ENCODE results near the gene ACOT11. TPM values are rescaled to one million over a fixed set of nuclear protein-coding genes. Genes with fewer than 3 reads are reported as not detected.

ACOT11 gene
- total and polyA plus RNA-seq, 12 donors: 25.8 to 77.2 (median 54.7) TPM

DNA sequence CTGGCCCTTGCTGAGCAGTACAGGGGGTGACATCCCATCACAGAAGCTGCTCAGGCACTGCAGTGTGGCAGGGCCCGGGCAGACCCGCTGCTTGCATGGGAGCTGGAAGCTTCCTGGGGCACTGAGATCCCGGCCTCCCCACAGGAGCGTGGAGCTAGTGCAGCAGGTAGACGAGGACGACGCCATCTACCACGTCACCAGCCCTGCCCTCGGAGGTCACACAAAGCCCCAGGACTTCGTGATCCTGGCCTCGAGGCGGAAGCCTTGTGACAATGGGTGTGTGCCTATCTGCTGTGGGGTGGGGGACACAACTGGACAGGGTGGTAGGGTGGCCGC lies 58.9 kb downstream of the ACOT11 start:
- Histone ChIP-seq H3K27ac (no peak overlapping the region), H3K4me1 (peaks cover 0 to 5% (median 0%) of the 10 kb centered on the region in 9 donors), H3K4me3 (no peak overlapping the region), H3K9me3 (no peaks in the 10 kb centered on the region), H3K36me3 (peaks cover 0 to 62% (median 8%) of the 10 kb centered on the region in 9 donors), H3K27me3 (no peaks in the 10 kb centered on the region)
- ATAC-seq: no peak
- WGBS, 2 donors: 87 to 88% methylated on average over 13 of the region's 13 CpGs
- intact Hi-C loops (cut with DNase I): no loop called here
- TF ChIP-seq, protein P1, sequence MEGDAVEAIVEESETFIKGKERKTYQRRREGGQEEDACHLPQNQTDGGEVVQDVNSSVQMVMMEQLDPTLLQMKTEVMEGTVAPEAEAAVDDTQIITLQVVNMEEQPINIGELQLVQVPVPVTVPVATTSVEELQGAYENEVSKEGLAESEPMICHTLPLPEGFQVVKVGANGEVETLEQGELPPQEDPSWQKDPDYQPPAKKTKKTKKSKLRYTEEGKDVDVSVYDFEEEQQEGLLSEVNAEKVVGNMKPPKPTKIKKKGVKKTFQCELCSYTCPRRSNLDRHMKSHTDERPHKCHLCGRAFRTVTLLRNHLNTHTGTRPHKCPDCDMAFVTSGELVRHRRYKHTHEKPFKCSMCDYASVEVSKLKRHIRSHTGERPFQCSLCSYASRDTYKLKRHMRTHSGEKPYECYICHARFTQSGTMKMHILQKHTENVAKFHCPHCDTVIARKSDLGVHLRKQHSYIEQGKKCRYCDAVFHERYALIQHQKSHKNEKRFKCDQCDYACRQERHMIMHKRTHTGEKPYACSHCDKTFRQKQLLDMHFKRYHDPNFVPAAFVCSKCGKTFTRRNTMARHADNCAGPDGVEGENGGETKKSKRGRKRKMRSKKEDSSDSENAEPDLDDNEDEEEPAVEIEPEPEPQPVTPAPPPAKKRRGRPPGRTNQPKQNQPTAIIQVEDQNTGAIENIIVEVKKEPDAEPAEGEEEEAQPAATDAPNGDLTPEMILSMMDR (IDR thresholded peaks at IDR 0.05): no peak
- no peak for DNase-seq

DNA sequence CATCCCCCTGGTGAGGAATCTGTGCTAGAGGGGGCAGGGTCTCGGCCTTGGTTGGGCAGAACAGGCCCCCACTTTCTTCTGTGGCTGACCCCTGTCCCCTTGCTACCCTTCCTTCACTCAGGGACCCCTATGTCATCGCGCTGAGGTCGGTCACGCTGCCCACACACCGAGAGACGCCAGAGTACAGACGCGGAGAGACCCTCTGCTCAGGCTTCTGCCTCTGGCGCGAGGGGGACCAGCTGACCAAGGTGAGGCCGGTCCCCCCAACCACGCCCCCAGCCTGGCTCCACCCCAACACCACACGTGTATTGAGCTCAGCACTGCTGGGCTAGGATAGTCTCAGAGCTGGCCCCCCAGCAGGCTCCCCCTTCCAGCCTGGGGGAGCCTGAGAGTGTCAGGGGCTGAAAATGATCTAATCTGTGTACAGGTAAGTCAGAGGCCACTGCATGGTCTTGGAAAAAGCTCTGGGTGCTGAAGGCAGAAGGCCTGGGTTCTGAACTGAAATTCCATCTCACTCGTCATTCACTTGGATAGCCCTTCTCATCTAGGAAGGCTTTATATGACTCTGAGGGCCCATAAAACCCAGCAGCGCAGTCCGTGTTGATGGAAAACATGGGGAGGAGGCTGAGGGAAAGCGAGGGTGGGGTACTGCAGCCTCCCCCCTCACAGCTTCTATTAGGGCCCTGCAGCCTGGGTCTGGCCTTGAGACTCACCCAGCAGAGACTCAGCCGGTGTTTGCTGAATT lies 60.0 kb downstream of the ACOT11 start:
- no peak for DNase-seq
- Histone ChIP-seq H3K27me3 (no peaks in the 10 kb centered on the region), H3K27ac (no peak overlapping the region), H3K4me3 (no peak overlapping the region), H3K36me3 (peaks cover 0 to 53% (median 8%) of the 10 kb centered on the region in 9 donors), H3K9me3 (no peaks in the 10 kb centered on the region), H3K4me1 (peaks cover 0 to 9% (median 0%) of the 10 kb centered on the region in 9 donors)
- TF ChIP-seq, protein P1 (IDR thresholded peaks at IDR 0.05): no peak
- intact Hi-C loops (cut with DNase I): no loop called here
- 80 to 84% methylated on average over 19 of the region's 19 CpGs for WGBS, 2 donors
- no peak for ATAC-seq

DNA sequence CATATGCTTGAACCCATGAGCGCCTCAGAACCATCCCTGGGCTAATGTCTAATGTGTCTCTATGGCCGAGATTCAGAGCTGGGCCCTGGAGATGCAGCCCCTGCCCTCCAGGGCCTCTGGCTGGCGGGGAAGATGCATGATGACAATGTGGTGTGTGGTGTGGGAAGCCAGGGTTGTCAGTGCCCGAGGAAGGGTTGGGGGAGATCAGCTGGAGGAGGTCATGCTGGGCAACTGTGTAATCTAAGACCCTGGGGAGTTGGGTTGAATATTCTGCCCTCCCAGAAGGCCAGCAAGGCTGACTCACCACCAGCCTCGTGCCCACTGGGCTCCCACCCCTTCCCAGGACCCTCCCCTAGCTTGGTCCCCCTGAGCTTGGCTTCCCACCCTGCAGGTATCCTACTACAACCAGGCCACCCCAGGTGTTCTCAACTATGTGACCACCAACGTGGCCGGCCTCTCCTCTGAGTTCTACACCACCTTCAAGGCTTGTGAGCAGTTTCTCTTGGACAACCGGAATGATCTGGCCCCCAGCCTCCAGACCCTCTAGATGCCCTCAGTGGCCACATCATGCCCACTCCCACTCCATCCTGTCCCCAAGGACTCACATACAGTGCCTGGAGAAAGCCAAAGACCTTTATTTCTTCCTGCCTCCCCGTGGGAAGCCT lies 60.7 kb downstream of the ACOT11 start:
- intact Hi-C loops (cut with DNase I): no loop called here
- WGBS, 2 donors: 74 to 81% methylated on average over 8 to 9 of the region's 9 CpGs

DNA sequence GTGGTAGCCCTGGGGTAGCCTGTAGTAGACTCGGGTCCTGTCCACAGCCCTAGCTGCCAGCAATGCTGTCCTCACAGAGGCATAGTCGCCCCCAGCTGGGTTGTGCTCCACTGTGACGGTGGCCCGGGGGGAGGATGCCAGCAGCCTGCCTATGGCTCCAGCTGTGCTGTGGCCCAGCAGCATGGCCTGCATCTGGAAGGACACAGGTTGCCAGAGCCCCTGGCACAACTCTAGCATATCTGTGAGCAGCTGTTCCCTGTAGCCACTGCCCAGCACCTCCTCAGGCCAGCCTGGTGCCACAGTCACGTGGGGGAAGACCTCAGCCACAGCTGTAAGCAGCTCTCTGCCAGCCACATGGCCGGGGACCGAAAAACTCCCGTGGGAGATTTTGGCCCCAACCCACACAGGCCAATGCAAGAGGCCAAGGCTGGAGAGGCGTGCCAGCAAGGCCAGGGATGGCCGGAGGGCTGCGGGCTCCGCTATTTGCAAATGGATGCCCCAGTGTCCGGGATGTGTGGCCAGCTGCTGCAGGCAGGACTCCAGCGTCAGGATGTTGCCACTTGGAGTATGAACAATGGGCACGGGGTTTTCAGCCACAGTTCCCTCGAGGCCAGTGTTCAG lies 61.4 kb downstream of the ACOT11 start:
- ATAC-seq (peak in 6 of 8 donors; percentile 13 to 44 (median 22)), DNase-seq (no peak)
- WGBS, 2 donors: 52 to 61% methylated on average over 16 of the region's 16 CpGs
- TF ChIP-seq, protein P1 (IDR thresholded peaks at IDR 0.05): no peak
- peaks cover 0 to 44% (median 6%) of the 10 kb centered on the region in 9 donors for H3K36me3 ChIP-seq
- no peaks in the 10 kb centered on the region for H3K27me3 ChIP-seq
- H3K27ac ChIP-seq: no peak overlapping the region
- peaks cover 0 to 9% (median 0%) of the 10 kb centered on the region in 9 donors for H3K4me1 ChIP-seq
- no peaks in the 10 kb centered on the region for H3K9me3 ChIP-seq
- intact Hi-C loops (cut with DNase I): no loop called here
- no peak overlapping the region for H3K4me3 ChIP-seq

More for the DNA sequence above, 60.7 kb downstream of the ACOT11 start:
- H3K36me3 ChIP-seq: peaks cover 0 to 49% (median 8%) of the 10 kb centered on the region in 9 donors
- H3K4me3 ChIP-seq: no peak overlapping the region
- H3K27ac ChIP-seq: no peak overlapping the region
- DNase-seq (no peak), ATAC-seq (no peak)
- TF ChIP-seq, protein P1 (IDR thresholded peaks at IDR 0.05): no peak
- no peaks in the 10 kb centered on the region for H3K9me3 ChIP-seq
- peaks cover 0 to 9% (median 0%) of the 10 kb centered on the region in 9 donors for H3K4me1 ChIP-seq
- no peaks in the 10 kb centered on the region for H3K27me3 ChIP-seq

Measured in heart right ventricle (tissue), 16 donors.